K562 (cell line): Measurements from ENCODE around the gene USP32. TPM values are rescaled to one million over a fixed set of nuclear protein-coding genes. Genes with fewer than 3 reads are reported as not detected.
A peak's percentile ranks its signal among the peaks of the same experiment; 100 is the strongest.

Experiments used
- polyA plus RNA-seq, 8 experiments: library from polyadenylated mRNA; depleted of rRNA in 4 of 8; stranded (reverse) in 5 of 8; unstranded in 3 of 8; fragments of >200 nt; fragmentation: Nextera tagmentation in 2 of 8; fragmentation: Illumina TruSeq in 1 of 8; extraction: Ambion mirVana in 2 of 8; extraction: Trizol in 1 of 8; gene quantifications; 2 replicates each; pipeline versions ENCODE4 v1.2.1 to v1.2.3, GENCODE V29; 2011 to 2014; ENCODE audit warnings: inconsistent platforms in 1 of 8, missing spikeins in 1 of 8
- small RNA-seq: library from RNA; depleted of rRNA; stranded (forward); fragments of <200 nt; gene quantifications from one replicate; pipeline ENCODE3, GENCODE V24; 2014
- total RNA-seq, 7 experiments: library from RNA; depleted of rRNA in 6 of 7; stranded (reverse); fragments of >200 nt in 6 of 7; fragmentation: Illumina TruSeq in 2 of 7; extraction: Trizol in 2 of 7; gene quantifications; 2 replicates each; pipeline versions ENCODE4 v1.2.1 to v1.2.3, GENCODE V29; 2011 to 2021; ENCODE audit warnings: low replicate concordance in 1 of 7

Gene USP32
- total and polyA plus RNA-seq, 9 of the 15 experiments (the other 6 are each of a cell fraction or from before 2014, with no cell fraction given): 18.0 to 69.3 (median 47.1) TPM

Small RNA genes within 50 kb of the gene (small RNA-seq; reads per million reads assigned to genes)
- 205 reads per million, percentile 99 among the genes with 10 or more reads in this experiment for gene SCARNA20

Other genes with a start within 250 kb of the USP32 start
- not detected in 2 replicates for gene CA4, start 242.2 kb downstream of the USP32 start, total RNA-seq (2014; rRNA removed)
- gene CA4, start 242.2 kb downstream of the USP32 start, total RNA-seq (2014; rRNA removed; fragmentation: Illumina TruSeq; extraction: Trizol): not detected in 2 replicates
- gene CA4, start 242.2 kb downstream of the USP32 start, total RNA-seq (2015; rRNA removed; fragmentation: Illumina TruSeq; extraction: Trizol): not detected in 2 replicates
- 0.13 and 0.18 TPM in 2 replicates for gene CA4, start 242.2 kb downstream of the USP32 start, total RNA-seq (2021)
- 0.13 TPM in 1 of 2 replicates, not detected in the other for gene CA4, start 242.2 kb downstream of the USP32 start, polyA plus RNA-seq (2011; rRNA removed)
- not detected in 2 replicates for gene CA4, start 242.2 kb downstream of the USP32 start, polyA plus RNA-seq (2014; fragmentation: Illumina TruSeq; extraction: Trizol)
- not detected for gene CA4, start 242.2 kb downstream of the USP32 start, polyA plus RNA-seq (2014; fragmentation: Nextera tagmentation; extraction: Ambion mirVana)
- not detected in 2 replicates for gene CA4, start 242.2 kb downstream of the USP32 start, polyA plus RNA-seq (2014; rRNA removed)
- gene CHCT1, start 30.4 kb upstream of the USP32 start, total RNA-seq (2014; rRNA removed): not detected in 2 replicates
- gene CHCT1, start 30.4 kb upstream of the USP32 start, total RNA-seq (2014; rRNA removed; fragmentation: Illumina TruSeq; extraction: Trizol): not detected in 2 replicates
- gene CHCT1, start 30.4 kb upstream of the USP32 start, total RNA-seq (2015; rRNA removed; fragmentation: Illumina TruSeq; extraction: Trizol): not detected in 2 replicates
- gene CHCT1, start 30.4 kb upstream of the USP32 start, total RNA-seq (2021): not detected in 2 replicates
- gene CHCT1, start 30.4 kb upstream of the USP32 start, polyA plus RNA-seq (2011; rRNA removed): not detected in 2 replicates
- not detected in 2 replicates for gene CHCT1, start 30.4 kb upstream of the USP32 start, polyA plus RNA-seq (2014; fragmentation: Illumina TruSeq; extraction: Trizol)
- not detected for gene CHCT1, start 30.4 kb upstream of the USP32 start, polyA plus RNA-seq (2014; fragmentation: Nextera tagmentation; extraction: Ambion mirVana)
- gene CHCT1, start 30.4 kb upstream of the USP32 start, polyA plus RNA-seq (2014; rRNA removed): not detected in 2 replicates
- 5.1 and 6.1 TPM in 2 replicates for gene APPBP2, start 134.1 kb upstream of the USP32 start, total RNA-seq (2014; rRNA removed)
- gene APPBP2, start 134.1 kb upstream of the USP32 start, total RNA-seq (2014; rRNA removed; fragmentation: Illumina TruSeq; extraction: Trizol): 16.8 and 19.0 TPM in 2 replicates
- 9.4 and 10.0 TPM in 2 replicates for gene APPBP2, start 134.1 kb upstream of the USP32 start, total RNA-seq (2015; rRNA removed; fragmentation: Illumina TruSeq; extraction: Trizol)
- 14.7 and 15.4 TPM in 2 replicates for gene APPBP2, start 134.1 kb upstream of the USP32 start, total RNA-seq (2021)
- 12.6 and 15.5 TPM in 2 replicates for gene APPBP2, start 134.1 kb upstream of the USP32 start, polyA plus RNA-seq (2011; rRNA removed)
- 5.3 and 6.9 TPM in 2 replicates for gene APPBP2, start 134.1 kb upstream of the USP32 start, polyA plus RNA-seq (2014; fragmentation: Illumina TruSeq; extraction: Trizol)
- gene APPBP2, start 134.1 kb upstream of the USP32 start, polyA plus RNA-seq (2014; fragmentation: Nextera tagmentation; extraction: Ambion mirVana): 1 to 10 TPM; 2.7 to 3.4 TPM
- 3.7 and 5.4 TPM in 2 replicates for gene APPBP2, start 134.1 kb upstream of the USP32 start, polyA plus RNA-seq (2014; rRNA removed)
- 7.4 and 9.0 TPM in 2 replicates for gene PPM1D, start 208.1 kb upstream of the USP32 start, total RNA-seq (2014; rRNA removed)
- gene PPM1D, start 208.1 kb upstream of the USP32 start, total RNA-seq (2014; rRNA removed; fragmentation: Illumina TruSeq; extraction: Trizol): 12.6 and 14.6 TPM in 2 replicates
- gene PPM1D, start 208.1 kb upstream of the USP32 start, total RNA-seq (2015; rRNA removed; fragmentation: Illumina TruSeq; extraction: Trizol): 11.9 and 13.0 TPM in 2 replicates
- gene PPM1D, start 208.1 kb upstream of the USP32 start, total RNA-seq (2021): 17.6 and 19.0 TPM in 2 replicates
- 5.7 and 7.0 TPM in 2 replicates for gene PPM1D, start 208.1 kb upstream of the USP32 start, polyA plus RNA-seq (2011; rRNA removed)
- 10.6 and 14.0 TPM in 2 replicates for gene PPM1D, start 208.1 kb upstream of the USP32 start, polyA plus RNA-seq (2014; fragmentation: Illumina TruSeq; extraction: Trizol)
- gene PPM1D, start 208.1 kb upstream of the USP32 start, polyA plus RNA-seq (2014; fragmentation: Nextera tagmentation; extraction: Ambion mirVana): 1 to 10 TPM; 2.1 to 2.7 TPM
- 6.2 and 7.8 TPM in 2 replicates for gene PPM1D, start 208.1 kb upstream of the USP32 start, polyA plus RNA-seq (2014; rRNA removed)